HepG2 (cell line): ENCODE results near the gene LAG3. TPM values are rescaled to one million over a fixed set of nuclear protein-coding genes. Genes with fewer than 3 reads are reported as not detected.

ENCODE experiments used
- ASH2L ChIP-seq: fragments of 300-600, 200-600 bp; sonication (generic); IDR thresholded peaks from 2 replicates; pipeline ENCODE4 v1.7.0; 2017; ENCODE audit warnings: low read depth, mild to moderate bottlenecking, moderate library complexity, mixed read lengths, low read length; ENCODE audit not compliant: insufficient read length
- BORCS8-MEF2B ChIP-seq: sonication (generic); formaldehyde crosslinking; IDR thresholded peaks from 2 replicates; pipeline ENCODE4 v1.8.0; 2022; ENCODE audit warnings: mild to moderate bottlenecking, missing genetic modification reagents
- CAMTA2 ChIP-seq: sonication (generic); formaldehyde crosslinking; IDR thresholded peaks from 2 replicates; pipeline ENCODE4 v1.4.0; 2020; ENCODE audit warnings: mild to moderate bottlenecking, missing genetic modification reagents, borderline replicate concordance
- CENPX ChIP-seq: sonication (generic); formaldehyde crosslinking; IDR thresholded peaks from 2 replicates; pipeline ENCODE4 v1.9.0; 2021; ENCODE audit warnings: mild to moderate bottlenecking, missing genetic modification reagents, moderate library complexity
- DR1 ChIP-seq: sonication (generic); formaldehyde crosslinking; IDR thresholded peaks from 2 replicates; pipeline ENCODE4 v1.8.0; 2021; ENCODE audit warnings: mild to moderate bottlenecking, missing genetic modification reagents, inconsistent platforms
- GZF1 ChIP-seq: sonication (generic); formaldehyde crosslinking; IDR thresholded peaks from 2 replicates; pipeline ENCODE4 v1.5.1; 2020; ENCODE audit warnings: mild to moderate bottlenecking, missing genetic modification reagents
- ISX ChIP-seq: sonication (generic); formaldehyde crosslinking; conservative IDR thresholded peaks from 2 replicates; pipeline ENCODE4 v1.5.0; 2020; ENCODE audit warnings: missing genetic modification reagents
- MATR3 ChIP-seq: sonication (generic); formaldehyde crosslinking; IDR thresholded peaks from 2 replicates; pipeline ENCODE4 v1.4.0; 2020; ENCODE audit warnings: missing genetic modification reagents
- MTA1 ChIP-seq: sonication (generic); formaldehyde crosslinking; IDR thresholded peaks from 2 replicates; pipeline ENCODE4 v1.4.0; 2020; ENCODE audit warnings: missing genetic modification reagents, mild to moderate bottlenecking, borderline replicate concordance
- NFE2L1 ChIP-seq: sonication (generic); formaldehyde crosslinking; IDR thresholded peaks from 2 replicates; pipeline ENCODE4 v1.4.0; 2020; ENCODE audit warnings: missing genetic modification reagents, mild to moderate bottlenecking, borderline replicate concordance
- PAX8 ChIP-seq: sonication (generic); formaldehyde crosslinking; IDR thresholded peaks from 2 replicates; pipeline ENCODE4 v1.8.0; 2022; ENCODE audit warnings: mild to moderate bottlenecking, missing genetic modification reagents, borderline replicate concordance
- RARA ChIP-seq: IDR thresholded peaks from 2 replicates; pipeline ENCODE4 v1.6.1; 2016; ENCODE audit warnings: missing genetic modification reagents, missing compliant biosample characterization
- SP5 ChIP-seq: IDR thresholded peaks from 2 replicates; pipeline ENCODE4 v1.6.1; 2016; ENCODE audit warnings: low read depth, borderline replicate concordance
- STAT6 ChIP-seq: sonication (generic); formaldehyde crosslinking; IDR thresholded peaks from 2 replicates; pipeline ENCODE4 v1.4.0; 2020; ENCODE audit warnings: missing genetic modification reagents, mild to moderate bottlenecking, borderline replicate concordance
- TP53 ChIP-seq: sonication (generic); formaldehyde crosslinking; conservative IDR thresholded peaks from 2 replicates; pipeline ENCODE4 v1.4.0; 2020; ENCODE audit warnings: missing genetic modification reagents
- ZBTB2 ChIP-seq: sonication (generic); formaldehyde crosslinking; IDR thresholded peaks from 2 replicates; pipeline ENCODE4 v1.8.0; 2022; ENCODE audit warnings: low read depth, missing genetic modification reagents
- ZBTB42 ChIP-seq: sonication (generic); formaldehyde crosslinking; IDR thresholded peaks from 2 replicates; pipeline ENCODE4 v1.5.0; 2020; ENCODE audit warnings: mild to moderate bottlenecking, missing genetic modification reagents
- ZMYM2 ChIP-seq: sonication (generic); formaldehyde crosslinking; IDR thresholded peaks from 2 replicates; pipeline ENCODE4 v1.8.0; 2022; ENCODE audit warnings: mild to moderate bottlenecking, missing genetic modification reagents
- ZNF207 ChIP-seq: fragments of 450-650 bp; IDR thresholded peaks from 2 replicates; pipeline ENCODE4 v1.6.1; 2016; ENCODE audit warnings: antibody characterized with exemption, borderline replicate concordance
- ZNF510 ChIP-seq: sonication (generic); formaldehyde crosslinking; IDR thresholded peaks from 2 replicates; pipeline ENCODE4 v1.4.0; 2020; ENCODE audit warnings: low read depth, mild to moderate bottlenecking, missing genetic modification reagents
- ZNF768 ChIP-seq: sonication (generic); formaldehyde crosslinking; IDR thresholded peaks from 2 replicates; pipeline ENCODE4 v1.4.0; 2020; ENCODE audit warnings: missing genetic modification reagents
- ZNF781 ChIP-seq: sonication (generic); formaldehyde crosslinking; IDR thresholded peaks from 2 replicates; pipeline ENCODE4 v1.5.1; 2020; ENCODE audit warnings: borderline replicate concordance, mild to moderate bottlenecking, missing genetic modification reagents; ENCODE audit errors: not compliant biosample characterization
- ZNF788 ChIP-seq: sonication (generic); formaldehyde crosslinking; IDR thresholded peaks from 2 replicates; pipeline ENCODE4 v1.5.0; 2020; ENCODE audit warnings: mild to moderate bottlenecking, missing genetic modification reagents, borderline replicate concordance
- polyA plus RNA-seq, 8 experiments: library from polyadenylated mRNA; depleted of rRNA in 3 of 8; stranded (reverse) in 7 of 8; unstranded in 1 of 8; fragments of >200 nt; fragmentation: Illumina TruSeq in 4 of 8; extraction: Trizol in 4 of 8; gene quantifications; 2 replicates each; pipeline versions ENCODE4 v1.2.1 to v1.2.3, GENCODE V29; 2011 to 2016; ENCODE audit warnings: low read depth in 4 of 8, missing spikeins in 1 of 8, mixed read lengths in 1 of 8; ENCODE audit not compliant: insufficient read depth in 1 of 8
- total RNA-seq, 5 experiments: library from RNA; depleted of rRNA; stranded (reverse); fragments of >200 nt; fragmentation: Illumina TruSeq; extraction: Trizol; gene quantifications; 2 replicates each; pipeline ENCODE4 v1.2.3, GENCODE V29; 2016; ENCODE audit warnings: low read depth in 1 of 5
- TF ChIP-seq, protein P1 (sequence below): sonication (generic); formaldehyde crosslinking; IDR thresholded peaks from 2 replicates; pipeline ENCODE4 v1.4.0; 2020; ENCODE audit warnings: mild to moderate bottlenecking, missing genetic modification reagents
- TF ChIP-seq, protein P2 (sequence below): sonication (generic); formaldehyde crosslinking; IDR thresholded peaks from 2 replicates; pipeline ENCODE4 v1.4.0; 2020; ENCODE audit warnings: missing genetic modification reagents
- TF ChIP-seq, protein P3 (sequence below): sonication (generic); formaldehyde crosslinking; IDR thresholded peaks from 2 replicates; pipeline ENCODE4 v1.4.0; 2020; ENCODE audit warnings: mild to moderate bottlenecking, missing genetic modification reagents

LAG3 gene
- total and polyA plus RNA-seq, 2 of the 13 experiments (the other 11 are each of a cell fraction or from before 2014, with no cell fraction given) = 0.11 to 0.26 TPM

- no peak for TF ChIP-seq STAT6 (CRISPR knock-in tag)
- 0 out of 2 replicates have a peak, but pooled peaks have one; percentile 3 for TF ChIP-seq ZNF510
- no peak for TF ChIP-seq CAMTA2 (CRISPR knock-in tag)
- TF ChIP-seq ISX (CRISPR knock-in tag) = no peak
- no peak for TF ChIP-seq RARA (CRISPR knock-in tag)
- TF ChIP-seq, protein P1, sequence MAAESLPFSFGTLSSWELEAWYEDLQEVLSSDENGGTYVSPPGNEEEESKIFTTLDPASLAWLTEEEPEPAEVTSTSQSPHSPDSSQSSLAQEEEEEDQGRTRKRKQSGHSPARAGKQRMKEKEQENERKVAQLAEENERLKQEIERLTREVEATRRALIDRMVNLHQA (CRISPR knock-in tag) = no peak
- TF ChIP-seq, protein P2, sequence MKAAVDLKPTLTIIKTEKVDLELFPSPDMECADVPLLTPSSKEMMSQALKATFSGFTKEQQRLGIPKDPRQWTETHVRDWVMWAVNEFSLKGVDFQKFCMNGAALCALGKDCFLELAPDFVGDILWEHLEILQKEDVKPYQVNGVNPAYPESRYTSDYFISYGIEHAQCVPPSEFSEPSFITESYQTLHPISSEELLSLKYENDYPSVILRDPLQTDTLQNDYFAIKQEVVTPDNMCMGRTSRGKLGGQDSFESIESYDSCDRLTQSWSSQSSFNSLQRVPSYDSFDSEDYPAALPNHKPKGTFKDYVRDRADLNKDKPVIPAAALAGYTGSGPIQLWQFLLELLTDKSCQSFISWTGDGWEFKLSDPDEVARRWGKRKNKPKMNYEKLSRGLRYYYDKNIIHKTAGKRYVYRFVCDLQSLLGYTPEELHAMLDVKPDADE = no peak
- no peak for TF ChIP-seq ZNF788 (CRISPR knock-in tag)
- no peak for TF ChIP-seq GZF1 (CRISPR knock-in tag)
- TF ChIP-seq, protein P3, sequence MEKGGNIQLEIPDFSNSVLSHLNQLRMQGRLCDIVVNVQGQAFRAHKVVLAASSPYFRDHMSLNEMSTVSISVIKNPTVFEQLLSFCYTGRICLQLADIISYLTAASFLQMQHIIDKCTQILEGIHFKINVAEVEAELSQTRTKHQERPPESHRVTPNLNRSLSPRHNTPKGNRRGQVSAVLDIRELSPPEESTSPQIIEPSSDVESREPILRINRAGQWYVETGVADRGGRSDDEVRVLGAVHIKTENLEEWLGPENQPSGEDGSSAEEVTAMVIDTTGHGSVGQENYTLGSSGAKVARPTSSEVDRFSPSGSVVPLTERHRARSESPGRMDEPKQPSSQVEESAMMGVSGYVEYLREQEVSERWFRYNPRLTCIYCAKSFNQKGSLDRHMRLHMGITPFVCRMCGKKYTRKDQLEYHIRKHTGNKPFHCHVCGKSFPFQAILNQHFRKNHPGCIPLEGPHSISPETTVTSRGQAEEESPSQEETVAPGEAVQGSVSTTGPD (CRISPR knock-in tag) = no peak
- no peak for TF ChIP-seq ASH2L
- TF ChIP-seq TP53 = no peak
- no peak for TF ChIP-seq BORCS8-MEF2B (CRISPR knock-in tag)
- TF ChIP-seq CENPX = no peak
- no peak for TF ChIP-seq ZBTB42 (CRISPR knock-in tag)
- no peak for TF ChIP-seq MTA1 (CRISPR knock-in tag)
- no peak for TF ChIP-seq SP5 (CRISPR knock-in tag)
- no peak for TF ChIP-seq PAX8 (CRISPR knock-in tag)
- no peak for TF ChIP-seq MATR3 (CRISPR knock-in tag)
- no peak for TF ChIP-seq ZNF781 (CRISPR knock-in tag)
- no peak for TF ChIP-seq DR1 (CRISPR knock-in tag)
- TF ChIP-seq ZBTB2 (CRISPR knock-in tag) = no peak
- no peak for TF ChIP-seq ZMYM2 (CRISPR knock-in tag)
- TF ChIP-seq ZNF768 = no peak
- no peak for TF ChIP-seq ZNF207
- no peak for TF ChIP-seq NFE2L1
These were observed 47.9 kb upstream of the LAG3 start (continued) for GRCh38 chr12:6724409-6724797.
